ENCODE results near the gene LNP1.
"Not testable (repeated sequence)": the region's sequence is repeated elsewhere in the genome, so short reads cannot be mapped to it uniquely, and the experiment has no call there.

- not testable (repeated sequence) for TF ChIP-seq CTCF (IDR thresholded peaks at IDR 0.05 in 2 of 3, conservative IDR thresholded peaks at IDR 0.05 in 1 of 3; ENCODE audit: insufficient read depth in 2 of 3, low read depth in 1 of 3, low read length in 3 of 3); THAP7 (CRISPR knock-in tag; IDR thresholded peaks at IDR 0.05); PRMT5 (CRISPR knock-in tag; IDR thresholded peaks at IDR 0.05); ZNF318 (IDR thresholded peaks at IDR 0.05; ENCODE audit: borderline replicate concordance in 1 of 2, low read depth in 1 of 2); TAF1 (IDR thresholded peaks at IDR 0.05; ENCODE audit: control insufficient read depth, extremely low read depth, insufficient read depth, low read length, severe bottlenecking); ZNF324 (CRISPR knock-in tag; IDR thresholded peaks at IDR 0.05); ZBTB49 (CRISPR knock-in tag; IDR thresholded peaks at IDR 0.05; ENCODE audit: borderline replicate concordance); MECOM (CRISPR knock-in tag; IDR thresholded peaks at IDR 0.05)
These were observed 49.6 kb upstream of the LNP1 start for GRCh38 chr3:100351770-100352169.

All from K562 (cell line).